HG02623 (cell line): ENCODE measurements around the gene TMCC1.
"Not testable (repeated sequence)": the region's sequence is repeated elsewhere in the genome, so short reads cannot be mapped to it uniquely, and the experiment has no call there.

Source experiments
- ATAC-seq: cut with Tn5 transposase; IDR thresholded peaks from one replicate; pipeline ENCODE4 v1.9.1; 2021; ENCODE audit warnings: moderate library complexity; ENCODE audit not compliant: unreplicated experiment

The TMCC1 gene

DNA sequence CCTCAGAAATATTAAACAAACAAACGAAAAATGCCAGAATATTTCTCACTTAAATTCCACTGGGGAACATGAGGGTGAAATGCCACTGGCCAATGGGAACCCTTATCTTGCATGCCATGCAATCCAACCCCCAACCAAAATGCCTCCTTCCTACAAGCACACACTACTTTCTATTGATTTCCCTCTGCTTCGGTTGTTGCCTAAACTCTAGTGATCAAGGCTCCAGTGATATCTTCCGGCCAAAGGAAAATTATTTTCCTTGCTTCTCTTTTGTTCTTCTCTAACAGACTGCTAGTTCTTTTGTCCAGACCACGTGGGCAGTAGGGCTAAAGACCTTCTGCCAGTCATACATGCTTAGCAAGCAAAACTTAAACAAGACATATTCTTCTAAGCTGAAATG, 115.7 kb downstream of the TMCC1 start:
- no peak for ATAC-seq

DNA sequence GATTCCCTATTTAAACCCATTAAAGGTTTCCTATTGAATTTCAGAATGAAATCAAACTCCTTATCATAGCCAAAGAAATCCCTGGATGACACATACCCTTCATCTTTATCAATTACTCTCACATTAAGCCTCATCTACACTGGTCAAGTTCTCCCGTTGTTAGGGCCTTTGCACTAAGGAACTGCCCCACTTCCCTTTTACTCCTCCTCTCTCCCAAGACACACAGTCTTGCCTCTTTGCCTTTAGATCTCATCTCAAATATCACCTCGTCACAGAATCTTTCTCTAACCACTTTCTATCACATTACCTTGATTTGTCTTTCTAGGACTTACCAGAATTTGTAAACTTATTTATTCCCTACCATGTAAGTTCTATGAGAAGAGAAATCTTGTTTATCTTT, 117.6 kb downstream of the TMCC1 start:
- ATAC-seq = no peak

DNA sequence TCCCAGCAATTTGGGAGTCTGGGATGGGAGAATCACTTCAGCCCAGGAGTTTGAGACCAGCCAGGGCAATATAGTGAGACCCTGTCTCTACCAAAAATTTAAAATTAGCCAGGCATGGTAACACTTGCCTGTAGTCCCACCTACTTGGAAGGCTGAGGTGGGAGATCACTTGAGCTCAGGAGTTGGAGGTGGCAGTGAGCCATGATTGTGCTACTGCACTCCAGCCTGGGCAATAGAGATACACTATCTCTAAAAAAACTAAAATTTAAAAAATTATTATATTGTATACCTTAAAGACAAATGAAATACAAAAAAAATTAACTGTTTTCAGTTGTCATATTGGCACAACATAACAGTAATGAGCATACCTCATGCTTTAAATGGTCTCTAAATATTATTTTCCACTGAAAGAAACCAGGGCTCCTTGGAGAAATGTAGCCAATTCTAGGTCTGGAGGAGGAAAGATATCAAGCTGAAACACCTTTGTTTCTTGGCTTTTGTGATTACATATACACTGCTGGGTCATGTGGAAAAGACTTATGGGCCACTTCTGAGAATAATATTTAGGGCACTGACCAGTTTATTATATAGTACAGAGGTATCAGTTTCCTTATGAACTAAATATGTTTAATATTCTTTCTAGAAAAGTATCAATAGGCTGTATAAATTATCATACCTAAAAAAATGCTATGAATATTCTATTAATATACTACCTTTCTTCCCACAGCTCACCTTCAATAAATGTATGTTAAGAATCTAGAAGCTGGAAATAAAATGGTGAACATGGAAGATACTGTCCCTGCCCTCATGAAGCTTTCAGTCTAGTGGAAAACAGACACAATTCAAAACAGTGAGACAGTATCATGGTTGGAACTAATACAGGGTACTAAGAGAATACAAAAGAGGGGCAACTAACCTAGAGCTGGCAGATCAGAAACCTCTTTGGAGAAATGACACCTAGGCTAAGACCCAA, 119.5 kb downstream of the TMCC1 start:
- no peak for ATAC-seq

DNA sequence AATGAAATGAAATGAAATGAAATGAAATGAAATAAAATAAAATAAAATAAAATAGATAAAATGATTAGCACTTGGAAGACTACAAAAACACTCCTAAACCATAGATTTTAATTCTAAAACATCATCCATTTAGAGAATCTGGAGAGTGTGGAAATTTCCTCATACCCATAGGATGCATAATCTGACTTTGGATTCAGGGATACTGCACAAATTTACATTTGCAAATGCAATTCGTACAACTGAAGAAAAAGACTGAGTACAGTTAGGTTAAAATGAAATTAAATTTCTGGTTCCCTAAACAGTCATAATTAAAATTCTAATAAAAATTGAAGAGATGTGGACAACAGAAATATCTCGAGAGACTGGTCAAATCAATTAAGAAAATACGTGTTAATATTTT, 122.9 kb downstream of the TMCC1 start:
- no peak for ATAC-seq

DNA sequence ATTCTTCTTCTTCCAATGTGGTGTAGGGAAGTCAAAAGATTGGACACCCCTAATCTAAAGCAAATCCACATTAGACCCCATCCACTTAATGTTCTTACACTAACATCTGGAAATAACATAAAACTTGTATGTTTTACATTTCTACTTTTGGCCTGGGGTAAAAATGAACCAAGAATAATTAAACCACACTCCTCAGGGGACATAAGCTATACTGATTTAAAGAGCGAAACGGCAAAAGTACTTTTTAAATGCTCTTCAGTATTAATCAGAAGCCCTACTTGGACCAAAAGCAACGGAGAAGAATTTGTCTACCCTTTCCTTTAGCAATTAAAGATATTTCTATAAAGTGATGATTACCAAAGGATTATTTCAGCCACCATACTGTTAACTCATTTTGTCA, 123.9 kb downstream of the TMCC1 start:
- no peak for ATAC-seq

DNA sequence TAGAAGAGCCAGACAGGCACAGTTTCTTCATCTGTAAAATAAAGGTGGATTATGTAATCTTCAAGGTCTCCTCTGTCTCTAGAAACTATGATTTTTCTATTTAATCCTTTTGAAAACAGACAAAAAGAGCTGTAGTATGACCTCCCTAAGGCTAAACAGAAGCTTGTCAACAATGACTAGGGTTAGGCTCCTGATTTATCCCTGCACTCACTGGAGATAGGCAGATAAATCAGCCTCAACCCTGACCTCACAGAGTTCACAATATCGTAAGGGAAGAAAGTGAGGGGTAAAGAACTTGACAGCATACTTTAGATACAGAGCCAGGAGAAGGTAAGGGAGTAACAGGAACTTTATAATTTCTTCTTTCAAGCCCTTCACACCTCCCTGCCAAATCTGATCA, 124.8 kb downstream of the TMCC1 start:
- ATAC-seq = no peak

DNA sequence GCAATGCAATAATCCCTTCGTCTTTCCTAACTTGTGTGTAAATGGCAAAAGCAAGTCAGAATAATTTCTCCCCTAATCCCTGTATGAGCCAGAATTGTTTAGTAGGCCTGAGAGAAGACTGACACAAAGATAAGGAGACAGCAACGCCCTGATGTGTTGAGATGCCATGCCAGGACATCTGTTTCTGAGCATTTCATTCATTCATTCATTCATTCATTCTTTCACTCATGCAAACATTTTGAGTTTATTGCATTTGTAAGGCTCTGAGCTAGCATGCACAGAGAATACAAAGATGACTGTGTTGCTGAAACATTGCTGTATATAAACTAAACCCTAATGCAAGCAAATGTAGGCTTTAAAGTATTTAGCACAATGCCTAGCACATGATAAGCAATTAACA, 127.4 kb downstream of the TMCC1 start:
- ATAC-seq = no peak

DNA sequence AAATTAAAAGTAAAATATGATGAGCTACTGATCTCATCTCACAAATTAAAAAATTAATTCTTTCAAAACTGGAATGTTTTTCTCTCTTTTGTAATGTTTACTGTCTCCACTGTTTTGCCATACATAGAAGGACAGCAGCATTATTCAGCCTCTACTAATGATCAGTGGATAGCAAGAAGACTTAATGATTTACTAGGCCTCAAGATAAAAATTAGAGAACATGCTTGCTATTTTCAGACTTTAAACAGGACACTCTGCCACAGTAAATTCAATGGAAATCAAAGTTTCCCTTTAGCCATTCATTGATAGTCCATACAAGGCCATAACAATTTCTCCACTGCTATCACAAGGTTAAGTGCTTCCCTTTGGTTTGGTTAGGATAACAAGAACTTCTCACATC, 129.4 kb downstream of the TMCC1 start:
- no peak for ATAC-seq

DNA sequence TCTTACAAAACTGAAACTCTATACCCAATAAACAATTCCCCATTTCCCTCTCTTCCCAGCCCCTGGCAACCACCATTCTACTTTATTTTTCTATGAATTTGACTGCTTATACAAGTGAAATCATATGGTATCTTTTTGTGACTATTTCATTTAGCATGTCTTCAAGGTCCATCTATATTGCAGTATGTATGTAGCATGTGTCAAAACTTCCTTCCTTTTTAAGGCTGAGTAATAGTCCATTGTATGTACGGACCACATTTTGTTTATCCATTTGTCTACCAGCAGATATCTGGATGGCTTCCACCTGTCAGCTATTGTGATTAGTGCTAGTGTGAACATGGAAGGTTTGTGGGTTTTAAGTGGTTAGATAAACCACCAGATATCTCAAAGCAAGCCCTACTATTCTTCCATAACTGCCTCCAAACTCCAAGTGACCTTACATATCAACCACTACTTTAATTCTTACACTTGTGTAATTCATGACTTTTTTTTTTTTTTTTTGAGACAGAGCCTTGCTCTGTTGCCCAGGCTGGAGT, 134.7 kb downstream of the TMCC1 start:
- no peak for ATAC-seq

DNA sequence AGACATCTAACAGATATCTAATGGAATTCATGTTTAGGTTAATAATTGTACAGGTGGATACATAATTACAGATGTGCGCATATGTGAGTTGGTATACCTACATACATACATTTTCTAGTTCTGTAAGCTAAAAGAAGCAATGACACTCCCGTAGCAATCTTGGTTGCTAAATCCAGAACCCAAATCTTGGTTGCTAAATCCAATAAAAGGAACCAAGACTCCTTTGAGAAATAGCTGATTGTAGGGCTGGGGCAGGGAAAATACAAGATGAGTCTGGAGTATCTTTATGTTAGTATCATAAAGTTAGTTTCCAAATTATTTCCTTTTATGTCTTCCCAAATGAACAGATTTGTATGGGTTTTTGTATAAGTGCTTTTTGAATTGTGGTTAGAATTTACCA, 135.2 kb downstream of the TMCC1 start:
- ATAC-seq = no peak

DNA sequence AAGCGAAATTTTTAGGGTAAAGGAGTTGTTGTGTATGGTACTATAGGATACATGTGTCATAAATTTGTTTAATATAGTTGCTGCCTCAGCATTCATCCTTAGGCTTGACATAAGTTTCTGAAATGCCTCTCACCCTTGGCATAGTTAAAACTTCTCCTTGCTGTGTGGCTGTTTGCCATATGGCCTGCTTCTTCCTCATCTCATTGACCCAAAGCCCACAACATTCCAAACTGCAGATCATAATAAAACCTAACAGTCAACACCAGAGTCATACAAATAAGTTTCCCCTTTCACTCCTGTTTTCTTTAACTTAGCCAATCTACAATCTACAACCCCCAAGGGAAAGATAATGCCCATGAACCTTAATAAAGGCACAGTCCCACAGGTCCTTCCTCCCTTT, 136.6 kb downstream of the TMCC1 start:
- no peak for ATAC-seq

DNA sequence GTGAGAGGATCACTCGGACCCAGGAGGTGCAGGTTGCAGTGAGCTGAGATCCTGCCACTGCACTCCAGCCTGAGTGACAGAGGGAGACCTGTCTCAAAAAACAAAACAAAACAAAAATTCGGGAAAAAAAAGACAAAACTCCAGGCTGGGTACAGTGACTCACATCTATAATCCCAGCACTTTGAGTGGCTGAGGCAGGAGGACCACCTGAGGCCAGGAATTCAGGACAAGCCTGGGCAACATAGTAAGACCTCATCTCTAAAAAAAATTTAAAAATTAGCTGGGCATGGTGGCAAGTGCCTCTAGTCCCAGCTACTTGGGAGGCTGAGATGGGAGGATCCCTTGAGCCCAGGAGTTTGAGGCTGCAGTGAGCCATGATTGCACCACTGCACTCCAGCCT, 142.4 kb downstream of the TMCC1 start:
- not testable (repeated sequence) for ATAC-seq

DNA sequence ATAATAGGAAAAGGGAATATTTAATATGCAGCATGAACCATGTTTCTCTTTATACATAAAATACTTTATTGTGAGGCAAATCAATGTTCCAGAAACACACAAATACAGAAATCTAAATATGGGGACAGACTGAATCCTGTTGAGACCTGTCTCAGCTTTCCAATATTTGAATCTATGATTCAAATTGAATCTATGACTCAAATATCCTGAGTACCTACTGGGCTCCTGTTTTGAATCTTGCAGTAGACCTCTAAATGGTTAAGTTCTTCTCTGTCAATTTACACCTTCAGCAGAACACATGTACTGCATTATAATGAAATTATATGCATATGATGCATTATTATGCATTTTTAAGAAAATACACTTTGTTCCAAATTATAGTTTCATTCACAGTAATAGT, 143.8 kb downstream of the TMCC1 start:
- no peak for ATAC-seq

DNA sequence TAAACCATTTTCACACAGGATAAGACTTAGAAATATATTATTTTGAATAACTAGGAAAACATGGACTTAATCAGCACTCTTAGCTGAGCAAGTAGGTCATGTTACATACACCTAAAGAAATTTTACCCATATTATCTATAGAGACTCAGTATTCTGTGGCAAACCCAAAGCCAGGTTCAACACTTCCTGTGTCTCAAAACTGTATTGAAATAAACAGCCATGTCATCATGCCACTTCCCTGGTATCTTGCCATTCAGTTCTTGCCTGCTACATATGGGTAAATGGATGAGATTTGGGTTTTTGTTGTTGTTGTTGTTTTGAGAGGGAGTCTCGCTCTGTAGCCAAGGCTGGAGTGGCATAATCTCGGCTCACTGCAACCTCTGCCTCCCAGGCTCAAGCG, 145.5 kb downstream of the TMCC1 start:
- ATAC-seq = no peak

DNA sequence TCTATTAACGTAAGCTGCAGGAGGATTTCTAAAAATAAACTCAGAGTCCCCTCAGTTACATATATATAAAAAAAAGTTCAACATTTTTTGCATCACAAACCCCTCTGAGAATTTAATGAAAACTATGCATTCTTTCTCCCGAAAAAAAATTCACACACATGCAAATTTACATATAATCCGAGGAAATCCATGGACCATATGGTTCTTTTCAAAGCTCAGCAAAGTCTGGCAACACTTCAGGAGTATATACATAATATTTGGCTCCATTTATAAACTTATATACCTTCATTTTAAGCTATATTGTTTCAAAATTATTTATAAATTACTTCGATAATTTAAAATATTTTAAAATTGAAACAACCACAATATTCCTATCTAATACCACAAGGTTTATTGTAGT, 146.4 kb downstream of the TMCC1 start:
- no peak for ATAC-seq

DNA sequence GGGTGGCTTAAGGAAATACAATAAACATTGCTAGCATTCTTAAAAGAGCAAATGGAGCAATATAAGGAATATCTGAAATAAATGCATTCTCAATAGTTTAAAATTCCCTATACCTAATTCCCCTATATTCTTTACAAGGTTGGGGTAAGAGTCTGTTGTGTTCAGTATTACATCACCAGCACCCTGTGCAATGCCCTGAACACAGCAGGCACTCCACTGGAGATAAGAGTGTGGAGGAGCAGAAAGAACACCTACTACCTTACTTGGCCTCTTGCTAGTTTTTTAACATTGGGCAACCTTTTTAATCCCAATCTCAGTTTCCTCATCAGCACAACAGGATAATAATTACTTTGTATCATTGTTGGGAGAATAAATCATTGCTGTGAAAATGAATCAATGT, 146.9 kb downstream of the TMCC1 start:
- no peak for ATAC-seq

DNA sequence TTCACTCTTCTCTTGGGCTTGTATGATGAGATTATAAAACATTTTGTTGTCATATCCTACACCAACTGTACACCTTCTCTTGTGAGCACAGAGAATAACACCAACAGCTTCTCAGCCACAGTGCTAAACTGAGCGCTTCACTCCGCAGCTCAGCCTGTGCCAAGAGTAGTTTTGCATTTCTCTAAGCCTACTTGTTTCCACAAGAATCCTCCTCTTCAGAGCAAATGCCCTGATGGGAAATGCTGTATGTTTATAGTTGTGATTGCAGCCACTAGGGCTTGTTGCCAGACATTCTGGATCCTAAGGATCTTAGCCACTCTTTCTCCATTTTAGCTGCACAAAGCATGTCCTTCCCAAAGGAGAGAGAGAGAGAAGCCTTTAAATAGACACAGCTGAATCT, 148.3 kb downstream of the TMCC1 start:
- no peak for ATAC-seq

DNA sequence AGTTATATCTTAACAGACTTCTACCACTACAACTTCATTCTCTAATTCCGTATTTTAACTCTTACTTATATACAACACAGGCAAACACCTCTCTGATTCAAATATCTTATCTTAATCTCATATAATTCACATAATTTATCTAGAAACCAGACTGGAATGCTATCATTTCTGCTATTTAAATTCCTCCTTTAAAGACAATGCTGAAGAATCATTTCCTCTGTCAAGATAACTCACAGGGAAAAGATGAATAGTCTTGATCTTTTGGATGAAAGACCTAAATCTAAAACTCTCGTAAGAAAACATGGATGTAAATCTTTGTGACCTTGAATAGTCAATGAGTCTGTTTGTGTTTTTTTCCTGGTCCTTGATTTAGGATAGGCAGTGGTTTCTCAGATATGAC, 151.7 kb downstream of the TMCC1 start:
- ATAC-seq = no peak

DNA sequence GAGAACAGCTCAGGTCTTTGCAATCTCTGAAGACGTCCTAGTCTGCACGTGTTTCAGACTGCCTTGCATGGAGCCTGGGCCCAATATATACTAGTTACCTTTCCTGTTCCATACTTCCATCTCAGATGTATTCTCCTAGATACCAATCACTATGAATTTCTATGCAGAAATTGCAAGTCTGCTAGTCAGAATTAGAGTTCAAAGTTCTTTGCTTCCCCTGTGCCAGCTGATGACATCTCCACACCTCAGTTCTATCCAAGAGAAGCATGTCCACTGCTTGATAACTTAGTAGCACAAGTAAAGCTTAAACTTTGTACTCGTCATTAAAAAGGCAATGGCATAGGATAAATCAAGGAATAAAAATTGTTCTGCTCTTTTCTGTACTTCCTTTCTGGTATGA, 153.4 kb downstream of the TMCC1 start:
- no peak for ATAC-seq

DNA sequence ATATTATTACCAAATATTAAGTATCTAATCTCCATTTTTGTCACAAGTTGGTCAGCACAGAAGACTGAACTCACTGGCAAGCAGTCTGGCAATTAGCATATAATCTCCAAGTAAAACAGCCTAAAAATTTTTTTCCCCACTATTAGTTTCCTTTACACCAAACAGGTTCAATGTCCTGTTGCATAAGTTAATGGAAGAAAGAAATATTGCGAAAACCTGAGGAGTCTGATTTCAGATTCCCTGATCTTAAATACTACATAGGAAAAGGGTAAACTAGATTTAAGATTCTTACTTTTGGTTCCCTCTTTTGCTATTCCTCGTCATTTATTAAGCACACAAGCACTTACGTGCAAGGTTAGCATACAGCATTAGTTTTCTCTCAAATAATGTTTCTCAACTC, 153.9 kb downstream of the TMCC1 start:
- no peak for ATAC-seq

DNA sequence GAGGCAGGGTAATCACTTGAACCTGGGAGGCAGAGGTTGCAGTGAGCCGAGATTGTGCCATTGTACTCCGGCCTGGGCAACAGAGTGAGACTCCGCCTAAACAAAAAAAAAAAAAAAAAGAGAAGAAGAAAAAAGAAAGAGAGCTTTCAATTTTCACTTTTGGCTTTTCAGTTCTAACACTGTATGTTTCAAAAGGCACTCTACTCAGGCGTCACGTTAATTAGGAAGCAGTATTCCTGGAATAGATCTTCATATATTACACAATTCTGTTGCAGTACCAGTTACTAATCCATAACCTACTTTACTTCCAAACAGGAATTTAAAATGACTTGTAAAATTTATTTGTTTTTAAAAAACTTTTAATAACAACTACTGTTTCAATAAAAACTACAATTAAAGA, 155.3 kb downstream of the TMCC1 start:
- no peak for ATAC-seq

DNA sequence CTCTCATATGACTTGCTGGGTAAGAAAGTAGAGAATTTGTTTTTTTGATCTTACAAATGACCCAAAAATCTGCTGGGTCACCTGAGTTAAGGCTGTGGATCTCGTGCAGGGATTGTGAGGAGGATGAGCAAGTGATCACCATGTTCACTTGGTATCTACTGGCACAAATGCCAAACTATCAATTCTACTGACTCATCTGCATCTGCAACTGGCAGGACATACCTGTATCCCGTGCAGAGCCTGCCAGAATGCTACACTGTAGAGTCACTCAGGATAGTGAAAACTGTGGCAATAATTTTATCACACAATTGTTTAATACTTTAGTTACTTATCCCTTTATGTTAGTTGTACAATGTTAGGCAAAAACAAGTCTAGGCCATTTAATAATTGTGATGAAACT, 157.4 kb downstream of the TMCC1 start:
- ATAC-seq = no peak

DNA sequence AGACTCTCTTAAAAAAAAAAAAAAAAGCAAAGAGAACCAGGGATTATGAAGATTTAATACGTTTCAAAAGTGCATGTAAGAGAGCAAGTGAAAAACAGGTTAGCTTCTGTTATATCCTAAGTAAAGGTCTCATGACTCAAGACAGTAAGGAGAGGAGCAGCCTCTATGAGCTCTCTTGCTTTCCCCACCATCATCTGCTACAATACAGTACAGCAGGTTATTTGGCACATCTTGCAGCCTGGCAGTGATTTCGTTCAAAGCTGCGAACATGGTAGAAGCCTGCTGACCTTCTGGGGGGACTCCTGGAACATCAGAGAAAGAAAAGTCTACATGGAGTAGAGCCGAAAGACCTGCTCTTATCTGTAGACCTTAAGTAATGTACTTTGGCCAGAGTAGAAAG, 157.9 kb downstream of the TMCC1 start:
- ATAC-seq = no peak
